ENCODE results near the gene FBLL1. TPM values are rescaled to one million over a fixed set of nuclear protein-coding genes. Genes with fewer than 3 reads are reported as not detected.

The FBLL1 gene
- total and polyA plus RNA-seq, 4 donors, result 0.25 to 0.57 TPM; not detected in 2

DNA sequence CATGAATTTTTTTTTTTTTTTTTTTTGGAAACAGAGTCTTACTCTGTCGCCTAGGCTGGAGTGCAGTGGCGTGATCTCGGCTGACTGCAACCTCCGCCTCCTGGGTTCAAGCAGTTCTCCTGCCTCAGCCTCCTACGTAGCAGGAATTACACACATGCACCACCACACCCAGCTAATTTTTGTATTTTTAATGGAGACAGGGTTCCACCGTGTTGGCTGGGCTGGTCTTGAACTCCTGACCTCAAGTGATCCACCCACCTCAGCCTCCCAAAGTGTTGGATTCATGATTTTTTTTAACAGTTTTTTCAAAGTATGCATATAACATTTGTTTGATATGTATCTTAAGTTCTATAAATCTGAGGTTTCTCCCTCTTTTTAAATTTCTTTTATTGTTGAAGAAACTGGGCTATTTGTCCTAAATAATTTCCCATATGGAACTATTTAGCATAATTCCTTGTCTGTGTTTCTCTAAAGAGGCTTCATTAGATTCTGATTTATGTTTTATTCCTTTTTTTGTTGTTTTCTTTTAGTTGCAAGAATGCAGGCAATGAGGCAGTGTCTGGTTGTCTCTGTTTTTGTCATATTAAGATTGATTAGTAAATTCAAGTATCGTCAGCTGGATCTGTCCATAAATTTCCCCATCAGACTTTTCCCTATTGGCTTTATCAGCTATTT is 26.4 kb upstream of the FBLL1 start:
- Histone ChIP-seq H3K9me3 (ENCODE audit: control insufficient read depth, low read length) (no peaks in the 10 kb centered on the region), H3K36me3 (ENCODE audit: control insufficient read depth in 1 of 2, insufficient read depth in 2 of 2, low read length in 1 of 2) (peaks cover 3 to 8% of the 10 kb centered on the region in 2 donors), H3K4me1 (ENCODE audit: control insufficient read depth in 1 of 2, insufficient read depth in 2 of 2, low read length in 2 of 2) (no peaks in the 10 kb centered on the region), H3K27ac (ENCODE audit: low read depth in 1 of 2, low read length in 2 of 2) (no peak overlapping the region), H3K4me3 (ENCODE audit: low read length in 2 of 2) (no peak overlapping the region), H3K27me3 (ENCODE audit: control insufficient read depth in 1 of 2, insufficient read depth in 2 of 2, low read length in 1 of 2) (no peaks in the 10 kb centered on the region)
- WGBS, 2 donors, result 87 to 91% methylated on average over 7 of the region's 7 CpGs
- intact Hi-C loops (cut with DNase I), result no loop called here
- ATAC-seq (ENCODE audit: low FRiP score) (no peak), DNase-seq (no peak)

- H3K9me3 ChIP-seq (ENCODE audit: control insufficient read depth, low read length), result peaks cover 2% of the 10 kb centered on the region
- intact Hi-C loops (cut with DNase I), result no loop called here
- WGBS, 2 donors, result 98 to 99% methylated on average over 2 of the region's 2 CpGs
- H3K4me1 ChIP-seq (ENCODE audit: control insufficient read depth in 1 of 2, insufficient read depth in 2 of 2, low read length in 2 of 2), result no peaks in the 10 kb centered on the region
- no peaks in the 10 kb centered on the region for H3K27me3 ChIP-seq (ENCODE audit: control insufficient read depth in 1 of 2, insufficient read depth in 2 of 2, low read length in 1 of 2)
- no peak overlapping the region for H3K27ac ChIP-seq (ENCODE audit: low read depth in 1 of 2, low read length in 2 of 2)
- DNase-seq (no peak), ATAC-seq (ENCODE audit: low FRiP score) (no peak)
- H3K4me3 ChIP-seq (ENCODE audit: low read length in 2 of 2), result no peak overlapping the region
- H3K36me3 ChIP-seq (ENCODE audit: control insufficient read depth in 1 of 2, insufficient read depth in 2 of 2, low read length in 1 of 2), result peaks cover 9 to 11% of the 10 kb centered on the region in 2 donors
Measured at GRCh38 chr5:168513861-168514428, 15.2 kb upstream of the FBLL1 start.

GRCh38 chr5:168525856-168526255 is 3.2 kb upstream of the FBLL1 start:
- H3K9me3 ChIP-seq (ENCODE audit: control insufficient read depth, low read length), result no peaks in the 10 kb centered on the region
- H3K27me3 ChIP-seq (ENCODE audit: control insufficient read depth in 1 of 2, insufficient read depth in 2 of 2, low read length in 1 of 2), result peaks cover 0 to 2% of the 10 kb centered on the region in 2 donors
- ATAC-seq (ENCODE audit: low FRiP score) (no peak), DNase-seq (no peak)
- no peak overlapping the region for H3K4me3 ChIP-seq (ENCODE audit: low read length in 2 of 2)
- no peaks in the 10 kb centered on the region for H3K4me1 ChIP-seq (ENCODE audit: control insufficient read depth in 1 of 2, insufficient read depth in 2 of 2, low read length in 2 of 2)
- 54 to 57% methylated on average over 2 of the region's 2 CpGs for WGBS, 2 donors
- H3K27ac ChIP-seq (ENCODE audit: low read depth in 1 of 2, low read length in 2 of 2), result no peak overlapping the region
- no peaks in the 10 kb centered on the region for H3K36me3 ChIP-seq (ENCODE audit: control insufficient read depth in 1 of 2, insufficient read depth in 2 of 2, low read length in 1 of 2)
- intact Hi-C loops (cut with DNase I), result no loop called here

DNA sequence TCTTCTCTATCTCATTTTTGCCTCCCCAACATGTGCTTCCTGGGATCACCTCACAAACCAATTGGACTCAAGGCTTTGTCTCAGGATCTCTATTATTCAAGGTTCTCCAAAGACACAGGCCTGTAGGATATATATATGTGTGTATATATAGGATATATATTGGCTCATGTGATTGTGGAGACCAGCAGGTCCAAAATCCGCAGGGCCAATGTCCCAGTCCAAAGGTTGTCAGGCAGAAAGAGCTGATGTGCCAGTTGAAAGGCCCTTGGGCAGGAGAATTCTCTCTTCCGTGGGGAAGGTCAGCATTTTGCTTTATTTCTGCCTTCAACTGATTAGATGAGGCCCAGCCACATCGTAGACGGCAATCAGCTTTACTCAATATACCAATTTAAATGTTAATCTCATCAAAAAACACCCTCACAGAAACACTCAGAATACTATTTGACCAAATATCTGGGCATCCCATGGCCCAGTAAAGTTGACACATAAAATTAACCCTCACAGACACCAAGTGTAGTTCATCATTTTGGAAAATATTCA is 1.3 kb upstream of the FBLL1 start:
- Histone ChIP-seq H3K27me3 (ENCODE audit: control insufficient read depth in 1 of 2, insufficient read depth in 2 of 2, low read length in 1 of 2) (peaks cover 0 to 2% of the 10 kb centered on the region in 2 donors), H3K4me1 (ENCODE audit: control insufficient read depth in 1 of 2, insufficient read depth in 2 of 2, low read length in 2 of 2) (no peaks in the 10 kb centered on the region), H3K4me3 (ENCODE audit: low read length in 2 of 2) (no peak overlapping the region), H3K9me3 (ENCODE audit: control insufficient read depth, low read length) (no peaks in the 10 kb centered on the region), H3K36me3 (ENCODE audit: control insufficient read depth in 1 of 2, insufficient read depth in 2 of 2, low read length in 1 of 2) (no peaks in the 10 kb centered on the region), H3K27ac (ENCODE audit: low read depth in 1 of 2, low read length in 2 of 2) (no peak overlapping the region)
- ATAC-seq (ENCODE audit: low FRiP score) (no peak), DNase-seq (no peak)
- WGBS, 2 donors, result 84 to 93% methylated on average over 4 of the region's 4 CpGs
- intact Hi-C loops (cut with DNase I), result no loop called here

DNA sequence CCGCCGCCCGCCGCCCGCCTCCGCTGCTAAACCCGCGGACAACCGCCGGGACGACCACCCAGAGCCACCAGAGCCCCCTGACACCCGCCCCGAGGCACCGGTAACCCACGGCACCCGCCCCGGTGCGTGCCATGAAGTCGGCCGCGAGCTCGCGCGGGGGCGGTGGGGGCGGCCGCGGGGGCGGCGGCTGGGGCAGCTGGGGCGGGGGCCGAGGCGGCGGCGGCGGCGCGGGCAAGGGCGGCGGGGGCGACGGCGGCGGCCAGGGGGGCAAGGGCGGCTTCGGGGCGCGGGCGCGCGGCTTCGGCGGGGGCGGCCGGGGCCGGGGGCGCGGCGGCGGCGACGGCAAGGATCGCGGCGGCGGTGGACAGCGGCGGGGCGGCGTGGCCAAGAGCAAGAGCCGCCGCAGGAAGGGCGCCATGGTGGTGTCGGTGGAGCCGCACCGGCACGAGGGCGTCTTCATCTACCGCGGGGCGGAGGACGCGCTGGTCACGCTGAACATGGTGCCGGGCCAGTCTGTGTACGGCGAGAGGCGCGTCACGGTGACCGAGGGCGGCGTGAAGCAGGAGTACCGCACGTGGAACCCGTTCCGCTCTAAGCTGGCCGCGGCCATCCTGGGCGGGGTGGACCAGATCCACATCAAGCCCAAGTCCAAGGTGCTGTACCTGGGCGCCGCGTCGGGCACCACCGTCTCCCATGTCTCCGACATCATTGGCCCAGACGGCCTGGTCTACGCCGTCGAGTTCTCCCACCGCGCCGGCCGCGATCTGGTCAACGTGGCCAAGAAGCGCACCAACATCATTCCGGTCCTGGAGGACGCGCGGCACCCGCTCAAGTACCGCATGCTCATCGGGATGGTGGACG is 499 bp downstream of the FBLL1 start:
- Histone ChIP-seq H3K9me3 (ENCODE audit: control insufficient read depth, low read length) (no peaks in the 10 kb centered on the region), H3K27me3 (ENCODE audit: control insufficient read depth in 1 of 2, insufficient read depth in 2 of 2, low read length in 1 of 2) (peaks cover 0 to 2% of the 10 kb centered on the region in 2 donors), H3K4me1 (ENCODE audit: control insufficient read depth in 1 of 2, insufficient read depth in 2 of 2, low read length in 2 of 2) (no peaks in the 10 kb centered on the region), H3K4me3 (ENCODE audit: low read length in 2 of 2) (peak overlapping the region; percentile 35 to 39), H3K27ac (ENCODE audit: low read depth in 1 of 2, low read length in 2 of 2) (no peak overlapping the region), H3K36me3 (ENCODE audit: control insufficient read depth in 1 of 2, insufficient read depth in 2 of 2, low read length in 1 of 2) (no peaks in the 10 kb centered on the region)
- DNase-seq (peak in 1 of 2 donors; percentile 44), ATAC-seq (ENCODE audit: low FRiP score) (no peak)
- intact Hi-C loops (cut with DNase I), result no loop called here
- WGBS, 2 donors, result 13 to 17% methylated on average over 78 to 125 of the region's 125 CpGs

- 55 to 59% methylated on average over 4 of the region's 4 CpGs for WGBS, 2 donors
- no peak overlapping the region for H3K4me3 ChIP-seq (ENCODE audit: low read length in 2 of 2)
- no peak overlapping the region for H3K27ac ChIP-seq (ENCODE audit: low read depth in 1 of 2, low read length in 2 of 2)
- ATAC-seq (ENCODE audit: low FRiP score) (no peak), DNase-seq (no peak)
- H3K27me3 ChIP-seq (ENCODE audit: control insufficient read depth in 1 of 2, insufficient read depth in 2 of 2, low read length in 1 of 2), result peaks cover 0 to 2% of the 10 kb centered on the region in 2 donors
- H3K9me3 ChIP-seq (ENCODE audit: control insufficient read depth, low read length), result no peaks in the 10 kb centered on the region
- intact Hi-C loops (cut with DNase I), result no loop called here
- no peaks in the 10 kb centered on the region for H3K4me1 ChIP-seq (ENCODE audit: control insufficient read depth in 1 of 2, insufficient read depth in 2 of 2, low read length in 2 of 2)
- H3K36me3 ChIP-seq (ENCODE audit: control insufficient read depth in 1 of 2, insufficient read depth in 2 of 2, low read length in 1 of 2), result no peaks in the 10 kb centered on the region
Measured at GRCh38 chr5:168530621-168531150, 1.6 kb downstream of the FBLL1 start.

DNA sequence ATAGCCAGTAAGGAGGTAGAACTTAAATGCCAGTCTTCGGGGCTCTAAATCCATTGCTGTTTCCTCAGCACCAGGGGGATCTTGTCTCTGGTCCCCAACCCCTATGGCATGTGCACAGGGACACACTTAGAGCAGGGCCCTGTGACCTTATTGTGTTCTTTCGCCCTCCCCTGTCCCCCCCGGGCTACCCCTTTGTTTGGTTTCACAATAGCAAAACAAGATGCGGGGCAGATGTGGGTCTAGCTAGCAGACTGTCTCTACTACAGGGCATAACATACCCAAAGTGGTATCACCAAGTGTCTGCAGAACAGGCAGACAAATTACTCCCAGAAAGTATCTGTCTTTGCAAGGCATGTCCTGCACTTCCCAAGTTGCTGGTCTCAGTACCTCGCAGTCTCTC is 2.1 kb downstream of the FBLL1 start:
- no peak overlapping the region for H3K4me3 ChIP-seq (ENCODE audit: low read length in 2 of 2)
- 57 to 61% methylated on average over 5 of the region's 5 CpGs for WGBS, 2 donors

DNA sequence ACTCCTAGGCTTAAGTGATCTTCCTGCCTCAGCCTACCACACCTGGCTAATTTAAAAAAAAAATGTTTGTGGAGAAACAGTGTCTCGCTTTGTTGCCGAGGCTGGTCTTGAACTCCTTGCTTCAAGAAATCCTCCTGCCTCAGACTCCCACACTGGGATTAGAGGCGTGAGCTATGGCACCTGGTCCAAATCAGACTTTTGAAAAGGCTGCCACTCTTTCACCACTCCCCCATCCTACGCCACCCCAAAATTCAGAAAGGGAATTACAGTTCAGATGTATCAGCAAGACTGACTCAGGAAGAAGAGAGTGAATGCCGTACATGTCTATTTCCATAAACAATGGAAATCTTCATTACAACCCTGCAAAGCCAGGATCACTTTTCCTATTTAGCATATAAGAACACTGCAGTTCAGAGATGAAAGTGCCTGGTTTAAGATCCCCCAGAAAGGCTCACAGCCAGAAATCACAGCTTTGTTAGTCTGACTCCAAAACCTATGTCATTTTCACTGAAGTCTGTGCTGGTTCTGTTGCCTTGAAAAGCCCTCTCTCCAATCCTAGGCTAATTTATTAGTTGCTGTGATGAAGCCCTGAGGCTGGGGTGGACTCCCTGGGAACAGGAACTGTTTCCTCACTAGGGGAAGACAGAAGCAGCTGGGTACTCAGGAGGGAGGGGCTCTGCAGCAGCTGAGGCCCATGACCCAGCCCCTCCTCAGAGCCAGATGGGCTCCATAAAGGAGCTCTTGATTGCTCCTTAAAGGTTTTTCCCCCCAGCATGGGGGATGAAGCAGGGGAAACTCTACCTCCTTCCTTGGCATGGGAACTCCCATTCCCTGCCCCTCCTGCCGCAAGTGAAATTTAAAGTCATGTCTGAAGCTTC is 3.1 kb downstream of the FBLL1 start:
- peaks cover 0 to 2% of the 10 kb centered on the region in 2 donors for H3K27me3 ChIP-seq (ENCODE audit: control insufficient read depth in 1 of 2, insufficient read depth in 2 of 2, low read length in 1 of 2)

More for the DNA sequence above, 2.1 kb downstream of the FBLL1 start:
- ATAC-seq (ENCODE audit: low FRiP score) (no peak), DNase-seq (no peak)
- no peaks in the 10 kb centered on the region for H3K36me3 ChIP-seq (ENCODE audit: control insufficient read depth in 1 of 2, insufficient read depth in 2 of 2, low read length in 1 of 2)
- H3K4me1 ChIP-seq (ENCODE audit: control insufficient read depth in 1 of 2, insufficient read depth in 2 of 2, low read length in 2 of 2), result no peaks in the 10 kb centered on the region
- H3K27me3 ChIP-seq (ENCODE audit: control insufficient read depth in 1 of 2, insufficient read depth in 2 of 2, low read length in 1 of 2), result peaks cover 0 to 2% of the 10 kb centered on the region in 2 donors
- H3K27ac ChIP-seq (ENCODE audit: low read depth in 1 of 2, low read length in 2 of 2), result no peak overlapping the region
- intact Hi-C loops (cut with DNase I), result no loop called here
- no peaks in the 10 kb centered on the region for H3K9me3 ChIP-seq (ENCODE audit: control insufficient read depth, low read length)

More for the DNA sequence above, 3.1 kb downstream of the FBLL1 start:
- intact Hi-C loops (cut with DNase I), result no loop called here
- no peak overlapping the region for H3K4me3 ChIP-seq (ENCODE audit: low read length in 2 of 2)
- WGBS, 2 donors, result 64 to 65% methylated on average over 6 of the region's 6 CpGs
- H3K36me3 ChIP-seq (ENCODE audit: control insufficient read depth in 1 of 2, insufficient read depth in 2 of 2, low read length in 1 of 2), result no peaks in the 10 kb centered on the region
- ATAC-seq (ENCODE audit: low FRiP score) (no peak), DNase-seq (no peak)
- H3K27ac ChIP-seq (ENCODE audit: low read depth in 1 of 2, low read length in 2 of 2), result no peak overlapping the region
- H3K9me3 ChIP-seq (ENCODE audit: control insufficient read depth, low read length), result no peaks in the 10 kb centered on the region
- no peaks in the 10 kb centered on the region for H3K4me1 ChIP-seq (ENCODE audit: control insufficient read depth in 1 of 2, insufficient read depth in 2 of 2, low read length in 2 of 2)
